ENCODE data around the gene PRKG1. TPM values are rescaled to one million over a fixed set of nuclear protein-coding genes. Genes with fewer than 3 reads are reported as not detected.

PRKG1 gene
- total and polyA plus RNA-seq, 2 experiments from 2014 or later: 18.2 to 21.1 TPM

GRCh38 chr10:52210161-52210560 lies 1135.9 kb downstream of the PRKG1 start:
- ATAC-seq: no peak

More at GRCh38 chr10:52210161-52210560, 1135.9 kb downstream of the PRKG1 start:
- H3K9me3 Mint-ChIP-seq: peaks cover 10% of the 10 kb centered on the region
- no peak overlapping the region for H3K4me3 Mint-ChIP-seq
- Histone ChIP-seq H3K4me3 (no peak overlapping the region), H3K9me2 (ENCODE audit: insufficient read depth) (0 out of 2 replicates have a peak, but pooled peaks cover 9% of the 10 kb centered on the region), H2AFZ (no peak overlapping the region), H4K20me1 (replicated peaks; ENCODE audit: insufficient read depth) (no peaks in the 10 kb centered on the region), H3K27me3 (ENCODE audit: insufficient read depth) (no peaks in the 10 kb centered on the region), H3K4me1 (ENCODE audit: insufficient read depth) (peaks cover 56% of the 10 kb centered on the region), H3K36me3 (ENCODE audit: insufficient read depth) (no peaks in the 10 kb centered on the region), H3K27ac (ENCODE audit: low read depth) (no peak overlapping the region), H3K79me2 (replicated peaks; ENCODE audit: insufficient read depth) (no peaks in the 10 kb centered on the region), H3F3A (replicated peaks; ENCODE audit: low read depth) (no peaks in the 10 kb centered on the region), H3K4me2 (no peak overlapping the region)
- no peak for DNase-seq (ENCODE audit: low spot score)
- peaks cover 65% of the 10 kb centered on the region for H3K4me1 Mint-ChIP-seq
- H3K36me3 Mint-ChIP-seq (ENCODE audit: low read depth): peaks cover 16% of the 10 kb centered on the region
- TF ChIP-seq JUNB (IDR thresholded peaks at IDR 0.05; ENCODE audit: unreplicated experiment) (no peak), EZH2 (IDR thresholded peaks at IDR 0.05; ENCODE audit: low read depth, unreplicated experiment) (no peak), POLR2AphosphoS5 (IDR thresholded peaks at IDR 0.05; ENCODE audit: low read depth) (no peak), NANOG (IDR thresholded peaks at IDR 0.05; ENCODE audit: borderline replicate concordance) (no peak), STAT1 (IDR thresholded peaks at IDR 0.05; ENCODE audit: unreplicated experiment) (no peak), EZH2phosphoT487 (IDR thresholded peaks at IDR 0.05; ENCODE audit: unreplicated experiment) (no peak), CTCF (conservative IDR thresholded peaks at IDR 0.05; ENCODE audit: low read depth in 2 of 2) (no peak), ZNF462 (CRISPR knock-in tag; IDR thresholded peaks at IDR 0.05) (no peak), ZNF114 (CRISPR knock-in tag; IDR thresholded peaks at IDR 0.05) (no peak), REST (IDR thresholded peaks at IDR 0.05; ENCODE audit: unreplicated experiment) (no peak), CREB1 (CRISPR knock-in tag; IDR thresholded peaks at IDR 0.05; ENCODE audit: low read depth) (no peak), ETS1 (IDR thresholded peaks at IDR 0.05) (no peak), ZNF331 (CRISPR knock-in tag; IDR thresholded peaks at IDR 0.05; ENCODE audit: low read depth) (no peak)
- peaks cover 5% of the 10 kb centered on the region for H3K27me3 Mint-ChIP-seq (ENCODE audit: insufficient read depth, low read depth, poor library complexity)
- H3K27ac Mint-ChIP-seq: no peak overlapping the region

All from GM23338 (cell line).